Measurements from ENCODE around the gene CMPK2. TPM values are rescaled to one million over a fixed set of nuclear protein-coding genes. Genes with fewer than 3 reads are reported as not detected.

The CMPK2 gene
- total RNA-seq, 1 experiment from 2014 or later: 0.80 TPM

DNA sequence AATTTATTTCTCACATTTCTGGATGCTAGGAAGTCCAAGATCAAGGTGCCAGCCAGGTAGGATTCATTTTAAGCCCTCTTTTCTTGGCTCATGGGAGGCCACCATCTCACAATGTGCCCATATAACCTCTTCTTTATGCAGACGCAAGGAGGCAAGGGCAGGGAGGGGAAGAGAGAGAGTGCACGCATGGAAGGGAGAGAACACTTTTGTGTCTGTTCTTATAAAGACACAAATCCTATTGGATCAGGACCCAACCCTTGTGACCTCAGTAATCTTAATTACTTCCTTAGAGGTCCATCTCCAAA, 32.5 kb downstream of the CMPK2 start:
- in situ Hi-C loops (cut with HindIII; ENCODE audit: low pct_unique_long_range_greater_than_20kb, low sequenced_read_pairs): no loop called here
- Histone ChIP-seq H3K4me1 (ENCODE audit: control insufficient read depth, insufficient read depth, low read length) (no peaks in the 10 kb centered on the region), H3K4me3 (ENCODE audit: low read depth in 2 of 2, low read length in 2 of 2) (no peak overlapping the region), H3K27ac (ENCODE audit: low read length) (no peak overlapping the region), H3K27me3 (ENCODE audit: control insufficient read depth, insufficient read depth, low read length) (no peaks in the 10 kb centered on the region), H3K9me3 (ENCODE audit: control insufficient read depth, insufficient read depth, low read depth, low read length) (peaks cover 9% of the 10 kb centered on the region; the same call in 1 of the 2 replicates), H3K36me3 (ENCODE audit: control insufficient read depth, insufficient read depth, low read length) (no peaks in the 10 kb centered on the region)
- ATAC-seq: no peak
- CTCF ChIA-PET: no interaction called here
- BruUV-seq (replicated peaks): no TSS peak
- TF ChIP-seq TCF7L2 (IDR thresholded peaks at IDR 0.05; ENCODE audit: low read depth, low read length) (no peak), POLR2AphosphoS5 (IDR thresholded peaks at IDR 0.05; ENCODE audit: low read depth, low read length) (no peak), SIN3A (IDR thresholded peaks at IDR 0.05; ENCODE audit: borderline replicate concordance, insufficient read depth, low read depth, low read length) (no peak)
- TF ChIP-seq, protein P1, sequence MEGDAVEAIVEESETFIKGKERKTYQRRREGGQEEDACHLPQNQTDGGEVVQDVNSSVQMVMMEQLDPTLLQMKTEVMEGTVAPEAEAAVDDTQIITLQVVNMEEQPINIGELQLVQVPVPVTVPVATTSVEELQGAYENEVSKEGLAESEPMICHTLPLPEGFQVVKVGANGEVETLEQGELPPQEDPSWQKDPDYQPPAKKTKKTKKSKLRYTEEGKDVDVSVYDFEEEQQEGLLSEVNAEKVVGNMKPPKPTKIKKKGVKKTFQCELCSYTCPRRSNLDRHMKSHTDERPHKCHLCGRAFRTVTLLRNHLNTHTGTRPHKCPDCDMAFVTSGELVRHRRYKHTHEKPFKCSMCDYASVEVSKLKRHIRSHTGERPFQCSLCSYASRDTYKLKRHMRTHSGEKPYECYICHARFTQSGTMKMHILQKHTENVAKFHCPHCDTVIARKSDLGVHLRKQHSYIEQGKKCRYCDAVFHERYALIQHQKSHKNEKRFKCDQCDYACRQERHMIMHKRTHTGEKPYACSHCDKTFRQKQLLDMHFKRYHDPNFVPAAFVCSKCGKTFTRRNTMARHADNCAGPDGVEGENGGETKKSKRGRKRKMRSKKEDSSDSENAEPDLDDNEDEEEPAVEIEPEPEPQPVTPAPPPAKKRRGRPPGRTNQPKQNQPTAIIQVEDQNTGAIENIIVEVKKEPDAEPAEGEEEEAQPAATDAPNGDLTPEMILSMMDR (IDR thresholded peaks at IDR 0.05): no peak
- TF ChIP-seq, protein P2, sequence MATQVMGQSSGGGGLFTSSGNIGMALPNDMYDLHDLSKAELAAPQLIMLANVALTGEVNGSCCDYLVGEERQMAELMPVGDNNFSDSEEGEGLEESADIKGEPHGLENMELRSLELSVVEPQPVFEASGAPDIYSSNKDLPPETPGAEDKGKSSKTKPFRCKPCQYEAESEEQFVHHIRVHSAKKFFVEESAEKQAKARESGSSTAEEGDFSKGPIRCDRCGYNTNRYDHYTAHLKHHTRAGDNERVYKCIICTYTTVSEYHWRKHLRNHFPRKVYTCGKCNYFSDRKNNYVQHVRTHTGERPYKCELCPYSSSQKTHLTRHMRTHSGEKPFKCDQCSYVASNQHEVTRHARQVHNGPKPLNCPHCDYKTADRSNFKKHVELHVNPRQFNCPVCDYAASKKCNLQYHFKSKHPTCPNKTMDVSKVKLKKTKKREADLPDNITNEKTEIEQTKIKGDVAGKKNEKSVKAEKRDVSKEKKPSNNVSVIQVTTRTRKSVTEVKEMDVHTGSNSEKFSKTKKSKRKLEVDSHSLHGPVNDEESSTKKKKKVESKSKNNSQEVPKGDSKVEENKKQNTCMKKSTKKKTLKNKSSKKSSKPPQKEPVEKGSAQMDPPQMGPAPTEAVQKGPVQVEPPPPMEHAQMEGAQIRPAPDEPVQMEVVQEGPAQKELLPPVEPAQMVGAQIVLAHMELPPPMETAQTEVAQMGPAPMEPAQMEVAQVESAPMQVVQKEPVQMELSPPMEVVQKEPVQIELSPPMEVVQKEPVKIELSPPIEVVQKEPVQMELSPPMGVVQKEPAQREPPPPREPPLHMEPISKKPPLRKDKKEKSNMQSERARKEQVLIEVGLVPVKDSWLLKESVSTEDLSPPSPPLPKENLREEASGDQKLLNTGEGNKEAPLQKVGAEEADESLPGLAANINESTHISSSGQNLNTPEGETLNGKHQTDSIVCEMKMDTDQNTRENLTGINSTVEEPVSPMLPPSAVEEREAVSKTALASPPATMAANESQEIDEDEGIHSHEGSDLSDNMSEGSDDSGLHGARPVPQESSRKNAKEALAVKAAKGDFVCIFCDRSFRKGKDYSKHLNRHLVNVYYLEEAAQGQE (IDR thresholded peaks at IDR 0.05; ENCODE audit: insufficient read depth in 1 of 2, low read depth in 2 of 2, low read length in 1 of 2): no peak
- intact Hi-C loops (cut with micrococcal nuclease; ENCODE audit: unreplicated experiment): no loop called here
- POLR2A ChIA-PET: no interaction called here
- no peak for DNase-seq (ENCODE audit: low read depth, low spot score)

DNA sequence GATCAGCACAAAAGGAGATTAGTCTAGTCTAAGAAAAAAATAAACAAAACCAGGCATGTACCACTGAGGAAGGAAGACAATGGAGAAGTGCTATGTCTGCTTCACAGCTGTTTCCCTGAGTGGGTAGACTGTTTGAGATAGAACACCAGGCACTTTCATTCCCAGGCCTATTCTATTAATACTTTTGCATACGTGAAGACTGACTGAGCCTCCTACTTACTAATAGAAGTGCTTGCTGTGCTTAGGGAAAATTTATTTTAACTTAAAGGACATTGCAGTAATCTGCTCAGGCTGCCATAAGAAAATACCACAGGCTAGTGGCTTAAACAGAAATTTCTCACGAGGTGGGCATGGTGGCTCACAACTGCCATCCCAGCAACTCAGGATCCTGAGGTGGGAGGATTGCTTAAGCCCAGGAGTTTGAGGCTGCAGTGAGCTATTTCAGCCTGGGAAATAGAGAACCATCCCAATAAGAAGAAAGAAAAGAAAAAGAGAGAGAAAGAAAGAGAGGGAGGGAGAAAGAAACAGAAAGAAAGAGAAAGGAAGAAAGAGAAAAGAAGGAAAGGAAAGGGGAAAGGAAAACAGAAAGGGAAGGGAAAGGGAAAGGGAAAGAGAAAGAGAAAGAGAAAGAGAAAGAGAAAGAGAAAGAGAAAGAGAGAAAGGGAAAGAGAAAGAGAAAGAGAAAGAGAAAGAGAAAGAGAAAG, 33.0 kb downstream of the CMPK2 start:
- intact Hi-C loops (cut with micrococcal nuclease; ENCODE audit: unreplicated experiment): no loop called here
- H3K4me3 ChIP-seq (ENCODE audit: low read depth in 2 of 2, low read length in 2 of 2): no peak overlapping the region
- in situ Hi-C loops (cut with HindIII; ENCODE audit: low pct_unique_long_range_greater_than_20kb, low sequenced_read_pairs): no loop called here
- H3K27me3 ChIP-seq (ENCODE audit: control insufficient read depth, insufficient read depth, low read length): no peaks in the 10 kb centered on the region
- CTCF ChIA-PET: no interaction called here
- no TSS peak for BruUV-seq (replicated peaks)
- no peak overlapping the region for H3K27ac ChIP-seq (ENCODE audit: low read length)
- H3K4me1 ChIP-seq (ENCODE audit: control insufficient read depth, insufficient read depth, low read length): no peaks in the 10 kb centered on the region
- H3K9me3 ChIP-seq (ENCODE audit: control insufficient read depth, insufficient read depth, low read depth, low read length): peaks cover 9% of the 10 kb centered on the region; the same call in 1 of the 2 replicates
- DNase-seq (ENCODE audit: low read depth, low spot score) (no peak), ATAC-seq (no peak)
- no peak for TF ChIP-seq SIN3A (IDR thresholded peaks at IDR 0.05; ENCODE audit: borderline replicate concordance, insufficient read depth, low read depth, low read length)
- no peak for TF ChIP-seq TCF7L2 (IDR thresholded peaks at IDR 0.05; ENCODE audit: low read depth, low read length)
- no peak for TF ChIP-seq POLR2AphosphoS5 (IDR thresholded peaks at IDR 0.05; ENCODE audit: low read depth, low read length)
- TF ChIP-seq, protein P2 (IDR thresholded peaks at IDR 0.05; ENCODE audit: insufficient read depth in 1 of 2, low read depth in 2 of 2, low read length in 1 of 2): no peak
- TF ChIP-seq, protein P1 (IDR thresholded peaks at IDR 0.05): no peak
- H3K36me3 ChIP-seq (ENCODE audit: control insufficient read depth, insufficient read depth, low read length): no peaks in the 10 kb centered on the region
- POLR2A ChIA-PET: no interaction called here

Measured in Panc1 (cell line).